Measurements from ENCODE around the gene FHAD1.

Gene FHAD1

GRCh38 chr1:15249081-15249480 is 2.1 kb downstream of the FHAD1 start:
- DNase-seq = no peak

GRCh38 chr1:15251857-15252835 is 5.1 kb downstream of the FHAD1 start:
- no peak for DNase-seq

- no peak for DNase-seq
Observed at GRCh38 chr1:15254559-15254958, 7.5 kb downstream of the FHAD1 start.

DNA sequence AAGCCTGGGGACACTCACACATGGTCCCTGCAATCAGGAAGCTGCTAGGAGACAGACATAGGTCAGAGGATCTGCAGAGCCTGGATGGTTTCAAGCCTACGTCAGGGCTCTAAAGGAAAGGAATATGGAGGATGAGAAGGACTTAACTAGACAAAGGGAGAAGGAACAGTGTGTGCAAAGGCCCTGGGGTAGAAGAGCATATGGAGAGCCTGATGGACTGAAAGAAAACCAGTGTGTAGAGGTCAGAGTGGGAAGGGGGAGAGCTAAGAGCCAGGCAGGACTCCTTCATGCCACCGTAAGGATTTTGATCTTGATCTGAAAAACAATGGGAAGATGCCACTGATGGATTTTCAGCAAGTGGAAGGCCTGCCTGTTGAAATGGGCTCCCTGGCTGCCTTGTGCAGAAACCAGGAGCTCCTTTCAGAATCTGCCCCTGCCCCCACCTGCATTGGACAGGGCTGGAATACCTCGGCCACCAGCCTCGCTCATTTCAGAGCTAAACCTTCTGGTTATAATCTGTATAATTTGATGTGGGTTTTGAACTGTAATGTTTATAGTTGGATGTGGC is 8.6 kb downstream of the FHAD1 start:
- no peak for DNase-seq

GRCh38 chr1:15256584-15256983 is 9.6 kb downstream of the FHAD1 start:
- DNase-seq = no peak

- no peak for DNase-seq
Observed at GRCh38 chr1:15257309-15257708, 10.3 kb downstream of the FHAD1 start.

GRCh38 chr1:15258833-15259621 is 12.0 kb downstream of the FHAD1 start:
- no peak for DNase-seq

GRCh38 chr1:15259622-15260007 is 12.6 kb downstream of the FHAD1 start:
- no peak for DNase-seq

- DNase-seq = no peak
Observed at GRCh38 chr1:15260418-15261154, 13.6 kb downstream of the FHAD1 start.

DNA sequence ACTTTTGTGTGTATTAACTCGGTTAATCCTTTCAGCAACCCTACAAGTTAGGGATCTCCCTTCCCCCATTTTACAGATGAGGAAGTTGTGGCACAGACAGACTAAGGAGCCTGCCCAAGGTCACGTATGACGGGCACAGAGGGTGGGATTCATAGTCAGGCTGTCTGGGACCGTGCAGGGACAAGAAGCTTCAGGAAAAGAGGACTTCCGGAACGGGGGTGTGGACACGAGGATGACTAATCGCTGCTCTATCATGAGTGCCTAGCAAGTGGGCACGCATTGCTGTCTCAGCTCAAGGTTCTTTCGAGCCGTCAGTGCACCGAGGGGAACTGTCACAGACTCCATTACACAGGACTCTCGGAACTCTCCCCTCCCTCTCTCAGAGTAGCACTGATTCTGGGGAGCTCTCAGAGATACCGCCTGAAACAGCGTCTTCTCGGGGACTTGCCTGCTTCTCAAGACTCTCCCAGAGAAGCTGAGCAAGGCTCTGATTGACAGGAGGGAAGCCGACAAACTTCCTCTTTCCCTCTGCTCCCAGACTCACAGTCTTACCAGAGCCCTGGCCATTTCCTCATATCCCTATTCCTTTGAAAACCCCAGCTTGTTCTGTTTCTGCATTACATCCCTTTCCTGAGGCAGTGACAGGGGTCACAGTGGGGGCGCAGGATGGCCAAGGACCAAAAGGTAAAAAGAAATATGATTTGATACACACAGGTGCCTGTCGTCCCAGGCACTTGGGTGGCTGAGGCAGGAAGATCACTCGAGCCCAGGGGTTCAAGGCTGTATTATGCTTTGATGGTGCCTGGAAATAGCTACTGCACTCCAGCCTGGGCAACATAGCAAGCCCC is 14.4 kb downstream of the FHAD1 start:
- no peak for DNase-seq

- DNase-seq = no peak
Observed at GRCh38 chr1:15262003-15262377, 15.0 kb downstream of the FHAD1 start.

- DNase-seq = no peak
Observed at GRCh38 chr1:15262706-15263105, 15.7 kb downstream of the FHAD1 start.

DNA sequence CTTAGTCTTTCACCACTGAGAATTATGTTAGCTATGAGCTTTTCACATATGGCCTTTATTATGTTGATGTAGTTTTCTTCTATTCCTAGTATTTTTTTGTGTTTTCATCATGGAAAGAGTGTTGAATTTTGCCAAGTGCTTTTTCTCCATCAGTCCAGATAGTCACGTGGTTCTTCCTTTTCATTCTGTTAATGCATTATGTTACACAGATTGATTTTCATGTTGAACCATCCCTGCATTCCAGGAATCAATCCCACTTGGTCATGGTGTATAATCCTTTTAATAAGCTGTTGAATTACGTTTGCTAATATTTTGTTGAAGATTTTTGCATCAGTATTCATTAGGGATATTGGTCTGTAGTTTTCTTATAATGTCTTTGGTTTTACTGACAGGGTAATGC is 17.7 kb downstream of the FHAD1 start:
- DNase-seq = no peak

- DNase-seq = no peak
Observed at GRCh38 chr1:15271196-15271595, 24.2 kb downstream of the FHAD1 start.

DNA sequence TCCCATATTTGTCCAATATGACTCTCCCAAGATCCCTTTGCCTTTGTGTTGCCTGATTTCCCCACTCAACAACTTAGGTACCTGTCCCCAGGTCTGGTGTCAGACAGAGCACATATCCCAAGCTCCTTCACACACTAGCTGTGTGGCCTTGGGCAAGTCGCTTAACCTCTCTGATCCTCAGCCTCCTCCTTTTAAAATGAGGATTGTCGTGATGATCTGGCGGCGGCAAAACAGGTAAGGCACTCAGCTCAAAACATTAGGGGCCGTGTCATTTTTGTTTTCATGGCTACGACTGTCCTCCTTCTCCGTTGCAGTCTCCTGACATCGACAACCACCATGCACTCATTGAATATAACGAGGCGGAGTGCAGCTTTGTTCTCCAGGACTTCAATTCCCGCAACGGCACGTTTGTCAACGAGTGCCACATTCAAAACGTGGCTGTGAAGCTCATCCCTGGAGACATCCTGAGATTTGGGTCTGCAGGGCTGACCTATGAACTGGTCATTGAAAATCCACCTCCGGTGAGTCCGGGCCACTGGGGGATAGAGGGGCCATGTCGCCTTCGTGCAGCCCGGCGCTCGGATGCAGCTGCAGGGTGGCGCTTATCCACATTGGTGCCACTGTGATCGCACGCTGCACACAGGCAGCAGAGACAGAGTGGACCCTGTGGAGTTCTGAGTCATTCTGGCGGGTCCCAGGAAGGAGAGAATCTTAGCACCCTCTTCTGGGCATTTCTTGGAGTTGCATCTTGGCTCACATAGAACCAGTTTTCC is 25.2 kb downstream of the FHAD1 start:
- no peak for DNase-seq

DNA sequence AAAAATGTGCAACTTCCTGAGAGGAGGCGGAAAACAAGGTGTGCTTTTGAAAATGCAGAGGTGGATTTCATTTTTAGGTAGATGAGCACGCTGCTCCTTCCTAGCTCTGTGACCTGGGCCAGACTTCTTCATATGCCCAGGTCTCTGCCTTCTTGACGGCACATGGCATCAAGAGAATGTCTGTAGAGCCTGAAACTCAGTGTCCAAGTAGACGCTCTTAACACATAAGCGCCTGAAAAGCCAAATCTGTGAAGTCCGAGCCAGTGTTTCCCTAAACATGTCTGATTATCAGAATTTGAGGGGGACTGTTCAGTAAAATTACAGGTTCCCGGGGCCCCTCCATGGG is 25.7 kb downstream of the FHAD1 start:
- no peak for DNase-seq

DNA sequence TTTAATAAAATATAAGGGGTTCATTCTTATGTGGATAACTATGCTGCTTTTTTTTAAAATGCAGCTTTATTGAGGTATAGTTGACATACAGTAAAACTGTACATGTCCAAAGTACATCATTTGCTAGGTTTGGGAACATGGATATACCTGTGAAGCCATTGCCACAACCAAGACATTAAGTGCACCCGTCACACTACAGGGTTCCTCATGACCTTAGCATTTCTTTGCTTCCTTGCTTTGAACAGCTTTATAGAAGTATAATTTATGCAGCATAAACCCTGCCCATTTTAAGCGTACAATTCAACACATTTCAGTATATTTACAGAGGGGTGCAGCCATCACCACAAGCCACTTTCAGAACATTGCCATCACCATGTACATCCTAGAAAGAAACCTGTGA is 26.3 kb downstream of the FHAD1 start:
- DNase-seq = no peak

GRCh38 chr1:15275921-15276683 is 29.1 kb downstream of the FHAD1 start:
- no peak for DNase-seq

- DNase-seq = no peak
Observed at GRCh38 chr1:15276691-15277446, 29.8 kb downstream of the FHAD1 start.

DNA sequence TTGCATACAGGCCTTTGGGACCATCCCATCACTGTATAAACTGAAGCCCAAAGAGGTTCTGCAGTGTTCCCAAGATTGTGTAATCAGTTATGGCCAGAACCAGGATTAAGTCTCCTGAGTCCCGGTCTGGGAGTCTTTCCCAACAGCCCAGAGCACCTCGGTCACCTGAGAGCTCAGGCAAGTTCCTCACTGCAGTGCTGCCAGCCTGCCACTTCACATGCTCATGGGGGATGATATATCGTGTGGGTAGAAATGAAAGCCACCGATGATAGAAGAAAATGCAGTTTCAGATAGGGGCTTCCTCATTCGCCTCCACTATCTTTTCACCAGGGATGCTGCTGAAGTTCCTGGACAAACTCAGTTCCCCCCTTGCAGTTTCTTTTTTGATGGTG is 30.4 kb downstream of the FHAD1 start:
- DNase-seq = no peak

Measured in SIG-M5 (cell line).